Upper lobe of left lung (tissue), 4 donors: Measurements from ENCODE around the gene SLC36A4.

Experiments
- CTCF ChIP-seq, 6 experiments: fragments of 450-650 bp in 4 of 6; fragments of 200-600 bp in 2 of 6; sonication (generic) in 2 of 6; IDR thresholded peaks; one replicate each; pipeline ENCODE4 v1.5.1; 2016 to 2019; ENCODE audit warnings: antibody characterized with exemption in 6 of 6
- EP300 ChIP-seq, 4 donors: sonication (generic); formaldehyde crosslinking; IDR thresholded peaks; one replicate each; pipeline ENCODE4 v1.5.1; 2017; ENCODE audit warnings: antibody characterized with exemption in 4 of 4, control low read depth in 2 of 4
- POLR2A ChIP-seq, 4 donors: fragments of 450-650 bp; IDR thresholded peaks; one replicate each; pipeline ENCODE4 v1.5.1; 2016 to 2017; ENCODE audit warnings: antibody characterized with exemption in 4 of 4, mild to moderate bottlenecking in 2 of 4
- POLR2AphosphoS5 ChIP-seq, 2 donors: sonication (generic); formaldehyde crosslinking; IDR thresholded peaks; one replicate each; pipeline ENCODE4 v1.5.1; 2017; ENCODE audit warnings: antibody characterized with exemption in 2 of 2

- TF ChIP-seq EP300 (IDR thresholded peaks at IDR 0.05) (no peak), CTCF (IDR thresholded peaks at IDR 0.05) (no peak), POLR2AphosphoS5 (IDR thresholded peaks at IDR 0.05) (no peak), POLR2A (IDR thresholded peaks at IDR 0.05) (no peak)
Measured at GRCh38 chr11:93208663-93209270, 11.0 kb upstream of the SLC36A4 start.
